ENCODE data around the gene ATF1.

- TF ChIP-seq POLR2A (IDR thresholded peaks at IDR 0.05) (no peak), CTCF (IDR thresholded peaks at IDR 0.05) (no peak)
Measured at GRCh38 chr12:50747817-50748216, 16.1 kb upstream of the ATF1 start.
